ENCODE results near the gene ADGRL2.

Gene ADGRL2

DNA sequence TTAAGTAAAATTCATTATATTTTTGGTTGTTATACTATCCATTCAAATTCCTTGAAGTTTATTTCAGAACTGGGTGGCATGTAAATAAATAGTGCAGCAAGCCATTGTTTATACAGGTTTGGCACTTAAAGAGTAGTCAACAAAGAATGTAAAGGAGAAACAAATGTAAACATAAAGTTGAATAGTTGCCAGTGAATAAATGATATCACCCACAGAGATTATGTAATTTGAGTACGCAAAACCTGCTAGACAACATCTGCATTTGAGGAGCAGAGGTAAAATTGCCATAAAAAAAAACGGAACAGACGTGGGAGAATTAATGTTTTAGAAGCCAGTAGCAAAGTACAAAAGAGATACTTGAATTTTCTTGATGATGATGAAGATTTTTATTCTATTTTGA lies 111.6 kb downstream of the ADGRL2 start:
- no peak for DNase-seq (ENCODE audit: low spot score)

DNA sequence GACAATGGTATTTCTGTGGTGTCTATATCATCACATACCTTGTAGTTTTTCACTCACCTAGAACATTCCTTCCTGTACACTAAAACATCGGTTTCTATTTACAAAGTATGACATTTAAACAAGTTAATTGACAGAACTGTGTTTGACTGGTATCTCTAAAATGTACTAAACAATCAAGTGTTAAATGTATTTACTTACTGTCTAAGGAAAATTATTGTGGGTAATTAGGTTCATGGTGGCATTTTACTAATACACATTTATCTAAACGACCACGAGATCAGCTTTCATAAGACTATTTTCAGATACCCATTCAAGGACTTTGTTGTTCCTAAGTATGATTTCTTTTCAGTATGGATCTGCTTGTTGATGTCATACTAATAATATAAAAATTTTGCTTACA lies 115.2 kb downstream of the ADGRL2 start:
- DNase-seq (ENCODE audit: low spot score): no peak

DNA sequence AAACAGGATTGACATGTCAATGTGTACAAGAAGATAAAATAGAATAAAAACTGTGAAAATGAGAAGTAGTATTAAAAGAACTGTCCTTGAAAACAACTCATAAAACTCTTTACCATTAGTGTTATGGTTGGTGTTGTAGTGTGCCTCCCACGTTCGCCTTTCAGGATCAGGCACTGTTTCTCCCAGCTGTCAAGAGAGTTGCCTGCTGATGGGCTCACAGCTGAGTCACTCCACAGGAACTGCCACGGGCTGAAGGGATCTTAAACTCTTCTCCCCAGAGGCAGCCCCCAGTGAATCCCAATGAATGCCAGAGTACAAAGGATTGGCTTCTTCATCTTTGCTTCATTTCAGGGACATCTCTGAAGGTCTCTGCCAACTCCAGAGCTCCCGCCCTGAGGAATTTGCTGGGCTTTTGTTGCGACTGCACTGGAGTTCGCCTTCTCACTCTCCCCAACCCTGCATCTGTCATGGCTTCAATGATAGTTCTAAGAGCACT lies 119.6 kb downstream of the ADGRL2 start:
- DNase-seq (ENCODE audit: low spot score): no peak

DNA sequence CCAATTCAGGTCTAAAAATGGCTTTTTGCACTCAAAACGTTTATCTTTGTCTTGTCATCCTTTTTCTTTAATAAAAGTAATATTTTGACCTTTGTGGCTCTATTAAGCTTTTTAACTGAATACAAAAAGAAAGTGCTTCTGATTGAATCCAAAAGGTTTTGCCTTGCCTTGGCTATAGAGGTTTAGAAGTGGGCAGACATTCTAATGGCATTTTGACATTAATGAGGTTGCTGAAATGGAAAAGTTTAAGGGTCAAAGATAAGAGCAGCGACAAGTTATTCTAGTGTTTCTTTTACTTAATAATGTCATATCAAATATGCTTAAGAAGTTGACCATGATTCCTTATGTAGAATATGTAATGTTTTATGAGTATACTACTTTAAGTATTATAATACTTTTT lies 120.2 kb downstream of the ADGRL2 start:
- no peak for DNase-seq (ENCODE audit: low spot score)

DNA sequence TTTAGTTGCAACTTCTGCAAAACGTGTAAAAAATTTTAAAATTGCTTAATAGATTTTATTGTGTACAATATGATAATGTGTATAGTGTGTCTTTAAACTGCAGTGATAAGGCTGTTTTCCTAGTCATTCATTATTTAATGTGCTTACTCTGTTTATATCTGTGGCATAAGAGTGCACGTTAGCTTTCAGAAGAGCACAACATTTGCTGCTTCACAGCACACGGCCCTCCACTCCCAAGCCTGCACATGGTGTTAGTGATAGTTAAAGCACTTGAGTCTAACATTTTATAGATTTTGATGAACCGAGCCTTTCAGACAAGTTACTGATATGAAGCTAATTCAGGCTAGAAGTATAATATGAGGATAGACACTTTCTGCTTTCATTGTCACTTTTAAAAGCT lies 120.6 kb downstream of the ADGRL2 start:
- DNase-seq (ENCODE audit: low spot score): no peak

DNA sequence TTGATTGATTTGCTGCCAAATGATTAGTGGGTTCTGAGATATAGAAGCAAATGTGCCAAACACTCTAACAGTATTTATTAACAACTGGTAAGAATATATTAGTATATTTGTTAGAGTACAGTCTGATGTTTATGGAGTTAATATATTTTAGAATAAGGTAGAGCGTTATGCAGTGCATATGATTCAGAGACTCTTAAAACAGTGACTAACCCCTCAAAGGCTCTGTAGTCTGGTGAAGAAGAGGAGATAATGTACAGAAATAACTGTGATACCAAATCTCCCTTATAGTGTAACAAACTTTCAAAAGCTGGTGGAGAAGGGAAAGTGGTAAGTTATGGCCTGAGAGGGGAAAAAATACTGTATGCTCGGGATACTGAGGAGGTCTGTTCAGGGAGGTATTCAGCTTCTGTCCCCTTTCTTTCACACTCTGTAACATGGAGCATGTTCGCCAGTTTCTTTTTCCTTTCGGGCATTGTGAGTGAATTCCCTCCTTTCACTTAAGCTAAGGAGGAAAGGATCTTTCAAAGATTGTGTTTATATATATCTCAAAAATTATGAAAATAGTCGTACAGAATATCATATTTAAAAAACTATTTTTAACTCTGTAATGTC lies 121.2 kb downstream of the ADGRL2 start:
- no peak for DNase-seq (ENCODE audit: low spot score)

DNA sequence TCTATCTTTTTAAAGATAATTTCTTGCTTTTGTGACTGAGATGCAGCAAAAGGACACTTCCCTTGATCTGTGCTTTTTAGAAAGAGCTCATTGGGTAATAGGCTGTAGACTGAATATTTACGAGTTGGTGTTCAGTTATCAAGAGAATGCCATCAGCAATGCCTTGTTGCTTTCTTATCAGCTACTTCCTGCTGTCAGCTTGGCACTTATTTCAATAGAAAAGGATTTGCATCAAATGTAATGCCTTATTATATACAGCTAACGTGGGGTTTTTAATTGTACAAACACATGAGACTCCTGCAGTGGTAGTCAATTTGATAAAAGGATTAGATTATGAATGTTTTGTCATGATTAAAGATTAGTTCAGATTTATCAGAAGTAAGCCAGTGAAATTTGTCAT lies 122.2 kb downstream of the ADGRL2 start:
- no peak for DNase-seq (ENCODE audit: low spot score)

DNA sequence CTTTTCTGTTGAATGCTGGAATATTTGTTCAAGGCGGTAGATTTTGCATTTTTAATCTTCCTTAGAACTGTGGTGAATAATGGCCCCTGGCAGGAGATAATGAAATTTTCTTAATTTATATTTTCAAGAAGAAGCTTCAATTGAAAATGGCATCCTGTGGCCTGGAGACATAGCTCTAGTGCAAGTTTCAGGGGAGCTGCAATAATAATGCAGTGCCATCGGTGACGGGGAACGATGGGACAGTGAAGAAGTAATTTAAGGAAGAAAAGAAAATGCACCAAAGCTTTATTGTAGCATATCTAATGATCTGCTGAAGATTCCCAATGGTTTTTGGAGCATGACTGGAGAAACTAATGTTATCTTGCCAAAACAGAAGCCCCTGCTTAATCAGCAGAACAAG lies 128.4 kb downstream of the ADGRL2 start:
- DNase-seq (ENCODE audit: low spot score): no peak

DNA sequence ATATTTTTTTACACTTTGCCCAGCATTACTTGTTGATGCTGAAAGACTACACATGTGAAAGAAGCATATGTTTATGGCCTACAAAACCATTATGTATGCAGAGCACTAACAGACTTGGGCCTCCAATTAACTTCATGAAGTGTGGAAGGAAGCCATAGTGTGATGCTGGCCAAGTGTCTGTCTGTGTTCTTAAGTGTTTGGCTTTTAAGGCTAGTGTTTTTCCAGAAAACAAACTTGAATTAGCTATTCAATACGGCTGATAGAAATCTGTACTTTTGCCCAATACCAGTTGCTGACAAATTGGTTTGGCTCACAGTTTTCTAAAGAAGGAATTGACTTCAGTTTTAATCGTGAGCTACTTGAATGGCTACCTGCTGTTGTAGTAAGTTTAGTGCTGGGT lies 136.1 kb downstream of the ADGRL2 start:
- no peak for DNase-seq (ENCODE audit: low spot score)

DNA sequence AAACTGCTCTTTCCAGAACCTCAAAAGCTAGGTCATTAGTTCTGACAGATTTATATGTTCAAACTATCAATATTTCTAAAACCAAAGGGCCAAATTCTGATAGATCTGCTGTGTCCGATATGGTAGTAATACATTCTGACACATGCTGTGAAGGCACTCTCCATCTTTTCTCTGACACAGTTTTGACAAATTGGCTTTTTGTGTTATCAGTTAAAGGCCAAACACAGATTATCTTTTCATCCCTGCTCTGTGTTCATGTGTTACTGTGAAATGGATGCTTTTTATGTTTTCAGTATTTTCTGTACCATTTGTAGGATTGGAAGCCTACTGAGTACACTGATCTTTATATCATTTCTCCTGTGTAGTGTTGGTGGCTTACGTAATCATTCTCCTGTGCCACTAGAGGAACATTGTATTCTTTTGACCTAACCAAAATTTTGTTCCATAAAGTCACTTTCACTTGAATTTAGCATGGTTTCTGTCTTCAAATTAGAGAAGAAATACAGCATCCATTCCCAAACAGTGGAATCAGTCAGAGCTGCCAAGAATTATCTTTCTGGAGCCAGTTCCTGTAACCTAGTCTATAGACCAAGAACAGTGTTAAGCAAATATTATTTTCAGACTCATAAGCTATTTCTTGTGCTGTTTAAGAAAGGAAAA lies 137.2 kb downstream of the ADGRL2 start:
- no peak for DNase-seq (ENCODE audit: low spot score)

DNA sequence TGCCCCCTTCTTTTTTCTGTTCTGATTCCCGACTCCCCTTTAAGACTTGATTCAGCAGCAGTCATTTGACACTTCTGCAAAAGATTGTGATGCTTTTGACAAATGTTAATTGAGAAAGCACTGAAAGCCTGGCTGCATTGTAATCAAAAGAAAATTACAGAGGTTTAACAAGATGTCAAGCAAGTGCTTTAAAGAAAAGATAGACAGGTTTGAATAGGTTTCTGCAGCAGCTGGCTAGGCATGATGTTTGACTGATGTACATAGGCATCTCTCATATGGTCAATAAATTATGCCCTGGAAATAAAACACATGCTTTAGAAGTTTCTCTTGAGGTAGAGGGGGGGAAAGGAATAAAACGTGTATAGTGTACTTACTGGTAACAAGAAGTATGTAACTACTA lies 147.8 kb downstream of the ADGRL2 start:
- no peak for DNase-seq (ENCODE audit: low spot score)

DNA sequence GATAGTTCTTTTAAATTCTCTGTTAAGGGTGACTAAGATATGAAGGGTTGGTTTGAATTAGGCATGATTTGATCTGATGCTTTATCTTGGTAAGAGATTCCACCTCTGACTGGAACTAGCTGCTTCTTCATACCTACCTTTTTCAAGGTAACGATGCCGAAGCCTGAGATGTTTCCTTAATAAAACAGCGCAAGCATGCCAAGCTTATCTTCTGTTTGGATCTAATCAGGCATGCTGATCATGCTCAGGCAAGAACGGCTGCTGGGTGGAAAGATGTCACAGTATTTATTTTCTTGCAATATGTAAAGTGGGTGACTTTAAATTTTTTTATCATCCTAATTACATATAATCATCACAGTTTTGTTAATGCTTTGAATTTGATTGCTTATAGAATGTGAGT lies 148.7 kb downstream of the ADGRL2 start:
- DNase-seq (ENCODE audit: low spot score): no peak

DNA sequence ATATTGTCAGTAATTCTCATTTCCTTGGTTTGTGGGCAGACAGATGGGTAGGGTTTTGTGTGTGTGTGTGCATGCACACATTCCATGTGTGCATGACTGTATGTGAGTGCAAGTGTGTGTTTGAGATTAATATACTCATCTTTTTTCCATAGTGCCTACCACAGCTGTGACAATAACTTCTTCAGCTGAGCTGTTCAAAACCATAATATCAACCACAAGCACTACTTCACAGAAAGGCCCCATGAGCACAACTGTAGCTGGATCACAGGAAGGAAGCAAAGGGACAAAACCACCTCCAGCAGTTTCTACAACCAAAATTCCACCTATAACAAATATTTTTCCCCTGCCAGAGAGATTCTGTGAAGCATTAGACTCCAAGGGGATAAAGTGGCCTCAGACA lies 149.3 kb downstream of the ADGRL2 start:
- DNase-seq (ENCODE audit: low spot score): no peak

DNA sequence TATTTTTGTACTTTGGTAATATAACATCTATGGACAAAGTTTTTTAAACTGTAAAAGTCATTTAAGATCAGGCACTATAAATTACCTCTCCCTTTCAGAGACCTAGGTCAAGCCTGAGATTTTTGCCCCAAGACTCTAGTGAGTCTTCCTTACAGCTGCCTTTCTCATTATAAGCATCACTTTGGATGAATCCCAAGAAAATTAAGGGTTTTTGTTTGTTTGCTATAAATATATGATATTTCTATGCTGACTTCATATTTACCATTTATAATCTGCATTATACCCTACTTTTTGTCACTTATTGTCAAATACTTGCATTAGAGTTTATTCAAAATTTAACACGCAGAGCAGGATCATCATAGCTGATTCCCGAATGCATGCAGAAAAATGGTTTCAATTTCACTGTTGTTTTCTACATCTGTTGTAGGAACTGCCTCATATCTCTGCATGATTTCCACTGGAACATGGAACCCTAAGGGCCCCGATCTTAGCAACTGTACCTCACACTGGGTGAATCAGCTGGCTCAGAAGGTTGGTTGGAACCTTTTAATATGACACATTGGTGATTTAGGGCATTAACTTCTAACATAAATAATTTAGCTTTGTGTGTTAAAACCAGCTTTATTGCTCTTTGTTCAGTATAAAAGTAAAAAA lies 150.0 kb downstream of the ADGRL2 start:
- no peak for DNase-seq (ENCODE audit: low spot score)

DNA sequence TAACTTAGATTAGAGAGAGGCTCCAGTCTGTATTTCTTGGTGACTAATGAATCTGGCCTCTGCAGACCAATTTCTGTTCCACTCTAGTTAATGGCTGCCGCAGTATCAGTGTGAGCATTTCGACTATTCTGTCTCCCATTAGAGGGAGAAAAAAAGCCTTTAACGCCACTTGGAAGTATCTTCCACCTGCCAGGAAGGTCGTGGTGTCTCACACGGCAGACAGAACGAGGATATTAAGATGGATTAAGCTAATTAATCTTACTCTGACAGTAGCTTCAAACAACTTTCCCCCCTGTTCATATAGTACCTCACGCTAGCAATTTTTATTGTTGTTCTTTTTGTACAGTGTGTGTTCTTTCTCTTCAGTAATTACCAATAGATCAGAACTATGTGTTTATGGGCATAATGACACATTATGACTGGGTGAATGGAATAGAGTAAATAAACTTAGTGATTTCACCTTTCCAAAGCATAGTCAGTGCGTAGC lies 153.8 kb downstream of the ADGRL2 start:
- no peak for DNase-seq (ENCODE audit: low spot score)

DNA sequence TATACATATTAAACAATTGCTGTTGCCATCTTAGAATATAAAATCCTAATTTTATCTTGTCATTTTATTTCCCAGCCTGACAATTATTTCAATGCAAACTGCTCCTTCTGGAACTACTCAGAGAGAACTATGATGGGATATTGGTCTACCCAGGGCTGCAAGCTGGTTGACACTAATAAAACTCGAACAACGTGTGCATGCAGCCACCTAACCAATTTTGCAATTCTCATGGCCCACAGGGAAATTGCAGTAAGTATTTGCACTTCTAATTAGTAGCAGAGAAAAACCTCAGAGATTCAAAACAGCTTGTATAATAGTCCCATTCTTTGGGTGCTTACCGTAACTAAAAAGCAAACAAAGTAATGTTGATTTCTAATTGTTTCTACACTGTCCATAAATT lies 167.2 kb downstream of the ADGRL2 start:
- no peak for DNase-seq (ENCODE audit: low spot score)

DNA sequence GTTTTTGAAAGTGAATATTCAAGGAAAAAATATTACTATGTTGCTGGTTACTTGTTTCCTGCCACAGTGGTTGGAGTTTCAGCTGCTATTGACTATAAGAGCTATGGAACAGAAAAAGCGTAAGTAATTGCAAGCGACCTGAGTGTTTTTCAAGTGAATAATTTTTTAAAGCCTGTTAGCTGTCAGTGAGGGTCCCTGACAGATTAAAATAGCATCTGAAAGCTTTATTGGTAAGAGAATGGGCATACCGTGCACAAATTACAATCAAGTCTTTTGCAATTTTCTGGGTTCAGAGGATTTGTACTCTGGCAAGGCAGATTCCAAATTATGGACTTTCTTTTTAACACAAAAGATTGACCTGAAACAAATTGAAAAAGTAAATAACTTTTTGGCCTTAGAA lies 169.7 kb downstream of the ADGRL2 start:
- DNase-seq (ENCODE audit: low spot score): no peak

DNA sequence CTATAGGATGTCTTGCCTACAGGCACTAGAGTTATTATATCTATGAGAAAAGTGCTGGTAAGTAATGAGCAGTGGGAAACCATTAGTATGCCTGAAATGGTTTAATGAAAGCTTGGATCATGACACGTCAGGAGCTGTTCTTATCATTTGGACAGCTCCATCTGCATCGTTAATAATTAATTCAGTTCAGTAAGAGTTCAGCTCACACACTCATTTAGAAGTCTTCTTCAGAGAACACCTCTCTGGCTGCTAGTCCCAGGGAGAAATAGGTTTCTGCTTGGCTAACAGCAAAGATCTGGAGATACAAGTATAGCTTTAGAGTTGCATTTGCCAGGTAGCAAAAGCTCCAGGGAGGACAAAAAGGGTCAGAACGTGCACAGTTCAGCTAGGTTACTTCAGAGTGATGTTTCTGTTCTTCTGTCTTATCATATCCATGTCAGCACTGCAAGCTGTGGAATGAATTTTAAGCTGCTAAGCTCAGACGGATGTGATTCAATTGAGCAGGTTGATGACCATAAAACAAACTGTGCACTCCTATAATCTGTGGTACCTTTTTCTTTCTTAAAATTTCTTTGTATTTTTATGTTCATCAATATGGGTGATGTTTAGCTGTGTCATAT lies 173.6 kb downstream of the ADGRL2 start:
- DNase-seq (ENCODE audit: low spot score): no peak

DNA sequence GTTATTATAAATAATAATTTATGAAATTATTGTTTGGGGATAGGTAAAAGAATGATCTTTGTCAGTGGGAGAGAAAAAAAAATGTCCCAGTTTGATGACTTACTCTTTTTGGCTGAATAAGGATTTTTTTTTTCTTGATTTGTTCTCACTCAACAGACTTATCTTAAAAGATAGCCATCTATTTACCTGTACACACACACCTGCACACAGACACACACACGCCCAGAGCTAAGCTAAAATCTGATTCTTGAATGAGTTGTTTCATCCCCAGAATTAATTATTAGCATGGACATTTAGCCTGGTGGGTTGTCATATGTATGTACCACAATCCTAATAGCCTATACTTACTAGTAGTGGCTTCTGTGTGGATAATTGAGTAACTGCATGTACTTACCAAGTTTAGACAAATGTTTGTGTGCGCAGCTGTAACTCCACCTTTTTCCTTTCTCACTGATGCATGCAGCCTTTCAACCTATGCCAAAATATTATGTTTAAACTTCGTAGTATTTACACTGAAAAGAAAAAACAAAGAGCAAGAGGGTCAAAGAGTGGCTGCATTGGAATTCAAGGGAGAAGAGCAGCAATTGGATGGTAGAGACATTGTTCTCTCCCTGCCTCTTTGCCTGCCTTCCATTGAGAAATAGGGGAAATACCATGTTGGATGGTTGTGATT lies 174.3 kb downstream of the ADGRL2 start:
- no peak for DNase-seq (ENCODE audit: low spot score)

DNA sequence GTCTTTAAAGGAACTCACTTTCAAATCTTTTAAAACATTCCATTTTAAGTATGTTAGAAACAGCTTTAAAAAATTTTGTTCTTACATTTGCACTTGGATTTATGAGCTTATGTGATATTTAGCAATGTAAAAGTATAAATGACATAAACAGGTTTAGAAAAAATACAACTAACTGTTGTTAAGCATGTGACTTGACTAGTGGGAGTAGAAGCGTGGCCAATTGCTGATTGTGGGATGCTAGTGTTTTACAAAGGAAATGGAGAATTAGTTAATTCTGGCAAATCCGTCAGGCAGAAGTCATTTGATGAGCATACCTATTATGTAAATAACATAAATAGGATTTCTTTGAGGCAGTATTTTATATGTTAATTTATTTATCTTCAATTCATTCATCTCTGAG lies 175.8 kb downstream of the ADGRL2 start:
- DNase-seq (ENCODE audit: low spot score): no peak

DNA sequence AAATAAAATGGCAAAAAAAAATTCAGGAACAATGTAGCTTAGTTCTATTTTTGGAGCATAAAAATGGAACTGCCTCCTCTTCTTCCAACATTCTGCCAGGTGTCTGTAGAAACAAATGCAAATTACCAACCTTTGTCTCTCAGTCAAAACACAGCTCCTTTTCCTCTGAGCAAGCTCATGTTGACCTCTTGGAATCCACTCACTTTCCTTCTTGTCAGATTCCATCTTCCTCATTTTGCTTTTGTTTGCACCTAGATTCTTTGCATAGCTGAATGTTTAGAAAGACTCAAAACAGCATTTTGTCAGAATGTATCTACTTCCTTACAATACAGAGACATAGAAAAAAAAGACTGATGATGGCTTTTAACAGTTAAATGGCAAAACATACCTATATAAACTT lies 178.2 kb downstream of the ADGRL2 start:
- no peak for DNase-seq (ENCODE audit: low spot score)

DNA sequence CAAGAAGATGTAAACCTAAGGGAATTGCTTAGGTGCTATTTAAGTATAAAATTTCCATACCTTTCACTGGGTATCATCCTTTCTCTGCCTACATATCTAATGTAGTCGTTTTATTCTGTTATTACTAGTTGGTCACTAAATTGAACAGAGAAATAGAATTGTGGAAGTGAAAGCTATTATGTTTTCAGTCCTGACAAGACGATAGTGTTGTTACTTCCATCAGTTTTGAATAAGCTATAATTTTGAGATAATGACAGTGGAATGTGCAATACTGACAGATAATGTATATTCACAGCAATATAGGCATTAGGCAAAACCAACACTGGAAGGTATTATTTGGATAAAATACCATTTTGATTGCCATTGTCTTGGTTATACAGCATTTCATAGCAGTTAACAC lies 181.8 kb downstream of the ADGRL2 start:
- no peak for DNase-seq (ENCODE audit: low spot score)

All from germinal center (tissue), 1 donor.